GM12873 (cell line): ENCODE measurements around the gene FLT4.

Source experiments
- TF ChIP-seq, protein P1 (sequence below): IDR thresholded peaks from 2 replicates; pipeline ENCODE4 v1.5.1; 2012; ENCODE audit warnings: low read depth, mild to moderate bottlenecking, moderate library complexity, low read length, control low read depth; ENCODE audit not compliant: insufficient read depth; ENCODE audit errors: missing control alignments

Gene FLT4

DNA sequence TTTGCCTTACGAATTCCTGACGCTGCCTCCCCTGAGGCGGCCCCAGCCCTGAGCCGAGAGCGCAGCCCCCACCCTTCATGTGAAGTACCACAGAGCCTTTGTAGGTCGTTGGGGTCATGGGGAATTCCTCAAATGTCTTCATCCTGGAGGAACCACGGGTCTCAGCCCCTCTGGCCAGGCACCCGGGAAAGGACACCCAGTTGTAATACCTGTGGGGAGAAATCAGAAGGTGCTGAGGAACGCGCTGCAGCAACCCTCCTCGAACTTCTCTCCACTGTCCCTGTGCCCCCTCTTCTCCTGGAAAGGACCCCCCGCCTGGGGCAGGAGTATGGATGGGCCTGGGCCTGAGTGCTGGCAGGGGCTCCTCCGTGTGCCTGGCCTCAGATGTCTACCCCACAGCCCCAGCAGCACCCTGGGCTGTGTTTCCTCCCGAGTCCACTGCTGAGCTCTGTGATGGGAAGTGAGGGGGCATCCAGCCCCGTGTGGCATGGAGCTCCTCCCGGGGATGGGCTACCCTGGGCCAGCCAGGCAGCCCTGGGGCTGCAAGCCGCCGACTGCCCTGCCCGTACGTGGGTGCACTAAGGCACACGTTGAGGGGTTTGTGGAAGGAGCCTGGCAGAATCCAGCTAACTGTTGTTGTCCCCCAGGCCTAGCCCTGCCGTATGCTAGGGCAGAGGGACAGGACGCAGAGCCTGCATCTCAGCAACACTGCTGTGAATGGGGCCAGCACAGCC is 39.4 kb downstream of the FLT4 start:
- TF ChIP-seq, protein P1, sequence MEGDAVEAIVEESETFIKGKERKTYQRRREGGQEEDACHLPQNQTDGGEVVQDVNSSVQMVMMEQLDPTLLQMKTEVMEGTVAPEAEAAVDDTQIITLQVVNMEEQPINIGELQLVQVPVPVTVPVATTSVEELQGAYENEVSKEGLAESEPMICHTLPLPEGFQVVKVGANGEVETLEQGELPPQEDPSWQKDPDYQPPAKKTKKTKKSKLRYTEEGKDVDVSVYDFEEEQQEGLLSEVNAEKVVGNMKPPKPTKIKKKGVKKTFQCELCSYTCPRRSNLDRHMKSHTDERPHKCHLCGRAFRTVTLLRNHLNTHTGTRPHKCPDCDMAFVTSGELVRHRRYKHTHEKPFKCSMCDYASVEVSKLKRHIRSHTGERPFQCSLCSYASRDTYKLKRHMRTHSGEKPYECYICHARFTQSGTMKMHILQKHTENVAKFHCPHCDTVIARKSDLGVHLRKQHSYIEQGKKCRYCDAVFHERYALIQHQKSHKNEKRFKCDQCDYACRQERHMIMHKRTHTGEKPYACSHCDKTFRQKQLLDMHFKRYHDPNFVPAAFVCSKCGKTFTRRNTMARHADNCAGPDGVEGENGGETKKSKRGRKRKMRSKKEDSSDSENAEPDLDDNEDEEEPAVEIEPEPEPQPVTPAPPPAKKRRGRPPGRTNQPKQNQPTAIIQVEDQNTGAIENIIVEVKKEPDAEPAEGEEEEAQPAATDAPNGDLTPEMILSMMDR = no peak

DNA sequence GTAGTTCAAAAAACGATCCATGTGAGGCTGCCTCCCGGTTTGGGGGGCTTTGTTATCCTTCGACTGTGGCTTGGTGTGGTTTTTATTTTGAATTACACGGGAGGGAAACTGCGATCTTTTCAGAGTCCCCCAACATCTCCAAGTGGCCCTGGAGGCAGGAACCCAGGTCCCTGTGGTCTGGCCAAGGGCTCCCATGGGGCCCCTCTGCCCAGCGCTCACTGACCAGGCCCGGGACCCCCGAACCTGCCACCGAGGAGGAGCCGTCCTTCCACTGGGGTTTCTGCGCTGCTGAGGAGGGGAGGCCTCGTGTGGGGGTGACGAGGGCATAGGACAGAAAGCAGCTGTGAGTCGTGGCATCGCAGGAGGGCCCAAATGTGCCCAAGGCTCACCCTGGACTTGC is 40.0 kb downstream of the FLT4 start:
- TF ChIP-seq, protein P1 = no peak

DNA sequence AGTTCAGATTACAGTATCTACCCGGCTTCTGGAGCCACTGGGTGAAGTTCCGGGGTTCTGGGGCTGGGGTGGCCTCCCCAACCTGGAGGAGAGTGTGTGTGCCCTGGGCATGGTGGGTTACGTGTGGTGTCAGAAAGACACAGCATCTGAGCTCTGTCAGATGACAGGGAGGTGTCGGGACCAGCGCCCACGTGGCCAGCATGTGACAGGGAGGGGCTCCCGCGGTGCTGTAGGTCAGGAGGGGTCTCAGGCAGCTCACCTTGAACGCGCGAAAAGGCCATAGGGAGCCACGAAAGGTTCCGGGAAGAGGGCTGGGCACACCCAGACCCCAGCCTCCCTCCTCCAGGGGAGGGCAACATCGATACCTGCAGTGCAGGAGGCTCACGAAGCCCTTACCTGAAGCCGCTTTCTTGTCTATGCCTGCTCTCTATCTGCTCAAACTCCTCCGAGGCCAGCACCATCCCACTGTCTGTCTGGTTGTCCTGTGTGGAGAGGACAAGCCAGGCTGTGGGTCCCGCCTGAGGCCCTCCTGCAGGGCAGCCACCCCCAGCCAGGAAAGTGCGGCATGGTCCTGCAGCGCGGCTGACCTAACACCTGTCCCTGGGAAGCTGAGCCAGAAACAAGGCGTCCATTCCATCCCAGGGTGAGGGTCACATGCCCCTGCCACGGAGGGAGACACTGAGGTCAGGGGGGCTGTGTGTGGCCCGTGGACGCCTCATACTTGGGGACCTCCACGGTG is 40.7 kb downstream of the FLT4 start:
- TF ChIP-seq, protein P1 = no peak

DNA sequence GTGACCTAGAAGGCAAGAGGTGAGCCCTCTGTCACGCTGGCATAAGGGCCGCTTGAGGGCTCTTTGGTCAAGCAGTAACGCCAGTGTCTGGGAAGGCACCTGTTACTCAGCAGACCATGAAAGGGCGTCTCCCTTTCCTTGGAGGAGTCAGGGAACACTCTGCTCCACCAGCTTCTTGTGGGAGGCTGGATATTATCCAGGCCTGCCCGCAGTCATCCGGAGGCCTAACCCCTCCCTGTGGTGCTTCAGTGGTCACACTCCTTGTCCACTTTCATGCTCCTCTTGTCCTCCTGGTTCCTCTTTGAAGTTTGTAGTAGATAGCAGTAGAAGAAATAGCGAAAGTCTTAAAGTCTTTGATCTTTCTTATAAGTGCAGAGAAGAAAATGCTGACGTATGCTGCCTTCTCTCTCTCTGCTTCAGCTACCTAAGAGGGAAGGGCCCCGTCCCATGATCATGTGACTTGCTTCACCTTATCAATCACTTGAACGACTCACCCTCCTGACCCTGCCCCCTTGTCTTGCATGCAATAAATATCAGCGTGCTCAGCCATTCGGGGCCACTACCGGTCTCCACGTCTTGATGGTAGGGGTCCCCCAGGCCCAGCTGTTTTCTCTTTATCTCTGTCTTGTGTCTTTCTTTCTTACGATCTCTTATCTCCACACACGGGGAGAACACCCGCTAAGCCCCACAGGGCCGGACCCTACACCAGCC is 41.4 kb downstream of the FLT4 start:
- TF ChIP-seq, protein P1 = no peak

DNA sequence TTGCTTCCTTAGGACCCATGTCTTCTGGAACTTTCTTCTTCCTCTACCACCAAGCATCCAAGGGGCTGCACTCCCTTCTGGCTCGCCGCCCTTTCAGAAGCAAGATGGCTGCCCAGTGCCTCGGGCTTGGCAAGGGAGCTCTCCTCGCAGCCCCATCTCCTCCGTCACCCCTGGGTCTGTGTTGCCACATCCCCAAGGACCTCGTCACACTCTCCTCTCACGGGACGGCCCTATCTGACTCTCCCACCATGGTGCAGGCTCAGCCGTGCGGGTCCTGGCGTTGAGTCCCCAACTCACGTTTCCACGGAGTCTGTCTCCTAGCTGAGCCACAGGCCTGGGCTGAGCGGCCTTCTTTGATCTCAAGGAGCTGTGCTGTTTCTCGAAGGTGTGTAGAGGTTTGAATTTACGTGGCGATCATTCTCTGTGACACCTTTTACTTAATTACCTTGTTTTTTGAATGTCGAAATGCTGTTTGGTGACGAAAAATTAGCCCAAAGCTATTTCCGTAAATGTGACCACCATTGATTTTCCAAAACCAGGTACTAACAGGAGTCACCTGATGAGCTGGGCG is 43.1 kb downstream of the FLT4 start:
- TF ChIP-seq, protein P1 = no peak

DNA sequence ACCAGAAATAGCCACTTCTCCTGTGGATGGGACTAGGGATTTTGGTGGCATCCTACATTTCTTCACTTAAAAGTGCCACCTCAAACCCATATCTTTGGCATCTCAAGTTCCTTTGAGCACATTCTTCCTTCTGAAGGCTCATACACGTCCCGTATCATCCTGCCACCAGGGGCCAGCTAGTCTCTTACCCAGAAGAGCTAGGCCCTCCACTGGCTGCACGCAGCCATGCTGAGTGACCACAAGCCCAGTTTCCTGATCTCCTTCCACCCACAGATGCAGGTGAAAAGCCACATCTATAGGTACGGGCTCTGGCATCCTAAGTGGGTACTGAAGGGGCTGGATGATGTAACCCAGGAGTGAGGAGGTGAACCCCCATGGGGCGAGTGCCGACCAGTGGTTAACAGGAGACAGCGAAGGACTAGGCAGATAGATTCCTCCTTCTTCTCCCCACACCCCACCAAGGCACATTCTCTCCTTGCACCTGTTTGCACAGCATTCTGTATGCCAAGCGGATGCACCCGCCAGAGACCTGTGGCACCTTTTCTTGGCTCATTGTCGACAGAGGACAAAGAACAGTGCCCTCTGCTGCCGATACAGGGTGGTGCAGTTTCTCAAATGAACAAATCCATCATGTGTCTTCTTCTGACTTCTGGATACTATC is 43.7 kb downstream of the FLT4 start:
- TF ChIP-seq, protein P1 = peak; percentile 93
